Measurements from ENCODE around the gene HYOU1. TPM values are rescaled to one million over a fixed set of nuclear protein-coding genes. Genes with fewer than 3 reads are reported as not detected.
A peak's percentile ranks its signal among the peaks of the same experiment; 100 is the strongest.
"Not testable (repeated sequence)": the region's sequence is repeated elsewhere in the genome, so short reads cannot be mapped to it uniquely, and the experiment has no call there.

Gene HYOU1
- total RNA-seq, 1 experiment from 2014 or later = 398 TPM

- POLR2A ChIA-PET = interaction anchor here (0.6 to 3.6 kb wide), 3 partner anchors 9 to 132 kb away, joined by 3 to 44 read pairs (median 3); partner anchors contain the start of genes DPAGT1 and HYOU1
- CTCF ChIA-PET = interaction anchor here (0.6 kb wide), 1 partner anchor 171 kb away, joined by 3 read pairs; no protein-coding TSS in a partner anchor
- no TSS peak for BruUV-seq (replicated peaks)
- Mint-ChIP-seq H3K4me3 (ENCODE audit: unreplicated experiment) (peak overlapping the region; percentile 40), H3K27me3 (ENCODE audit: insufficient read depth, unreplicated experiment) (no peaks in the 10 kb centered on the region), H3K36me3 (ENCODE audit: insufficient read depth, unreplicated experiment) (peaks cover 32% of the 10 kb centered on the region), H3K27ac (ENCODE audit: low read depth, unreplicated experiment) (no peak overlapping the region), H3K9me3 (ENCODE audit: unreplicated experiment) (no peaks in the 10 kb centered on the region), H3K4me1 (ENCODE audit: insufficient read depth, unreplicated experiment) (peaks cover 7% of the 10 kb centered on the region)
- DNase-seq (ENCODE audit: unreplicated experiment) = peak; percentile 60
- intact Hi-C loops (cut with micrococcal nuclease) = loop anchor here (10.0 kb wide), 1 partner anchor 129 kb away; no protein-coding TSS in a partner anchor
- TF ChIP-seq, protein P1, sequence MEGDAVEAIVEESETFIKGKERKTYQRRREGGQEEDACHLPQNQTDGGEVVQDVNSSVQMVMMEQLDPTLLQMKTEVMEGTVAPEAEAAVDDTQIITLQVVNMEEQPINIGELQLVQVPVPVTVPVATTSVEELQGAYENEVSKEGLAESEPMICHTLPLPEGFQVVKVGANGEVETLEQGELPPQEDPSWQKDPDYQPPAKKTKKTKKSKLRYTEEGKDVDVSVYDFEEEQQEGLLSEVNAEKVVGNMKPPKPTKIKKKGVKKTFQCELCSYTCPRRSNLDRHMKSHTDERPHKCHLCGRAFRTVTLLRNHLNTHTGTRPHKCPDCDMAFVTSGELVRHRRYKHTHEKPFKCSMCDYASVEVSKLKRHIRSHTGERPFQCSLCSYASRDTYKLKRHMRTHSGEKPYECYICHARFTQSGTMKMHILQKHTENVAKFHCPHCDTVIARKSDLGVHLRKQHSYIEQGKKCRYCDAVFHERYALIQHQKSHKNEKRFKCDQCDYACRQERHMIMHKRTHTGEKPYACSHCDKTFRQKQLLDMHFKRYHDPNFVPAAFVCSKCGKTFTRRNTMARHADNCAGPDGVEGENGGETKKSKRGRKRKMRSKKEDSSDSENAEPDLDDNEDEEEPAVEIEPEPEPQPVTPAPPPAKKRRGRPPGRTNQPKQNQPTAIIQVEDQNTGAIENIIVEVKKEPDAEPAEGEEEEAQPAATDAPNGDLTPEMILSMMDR (IDR thresholded peaks at IDR 0.05; ENCODE audit: unreplicated experiment) = peak; percentile 37
Observed at GRCh38 chr11:119065369-119065768, 8.4 kb upstream of the HYOU1 start.

DNA sequence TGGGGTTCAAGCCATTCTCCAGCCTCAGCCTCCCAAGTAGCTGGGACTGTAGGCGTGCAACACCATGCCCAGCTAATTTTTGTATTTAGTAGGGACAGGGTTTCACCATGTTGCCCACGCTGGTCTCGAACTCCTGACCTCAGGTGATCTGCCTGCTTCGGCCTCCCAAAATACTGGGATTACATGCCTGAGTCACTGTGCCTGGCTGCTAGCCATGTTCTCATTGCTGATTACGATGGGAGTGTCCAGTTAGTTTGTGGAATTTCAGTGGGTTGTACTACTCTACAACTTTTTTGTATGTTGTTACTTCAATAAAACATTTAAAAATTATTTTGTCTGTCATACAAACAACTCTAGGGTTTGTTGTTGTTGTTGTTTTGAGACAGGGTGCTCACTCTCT is 5.8 kb upstream of the HYOU1 start:
- TF ChIP-seq, protein P1 (IDR thresholded peaks at IDR 0.05; ENCODE audit: unreplicated experiment) = no peak
- DNase-seq (ENCODE audit: unreplicated experiment) = peak; percentile 61
- ChIA-PET CTCF (interaction anchor here (1.1 kb wide), 1 partner anchor 59 kb away, joined by 5 read pairs; no protein-coding TSS in a partner anchor), POLR2A (interaction anchor here (0.9 kb wide), 1 partner anchor 43 kb away, joined by 3 read pairs; the partner anchor contains the start of gene TRAPPC4)
- no TSS peak for BruUV-seq (replicated peaks)
- Mint-ChIP-seq H3K9me3 (ENCODE audit: unreplicated experiment) (no peaks in the 10 kb centered on the region), H3K36me3 (ENCODE audit: insufficient read depth, unreplicated experiment) (peaks cover 21% of the 10 kb centered on the region), H3K27me3 (ENCODE audit: insufficient read depth, unreplicated experiment) (no peaks in the 10 kb centered on the region), H3K4me1 (ENCODE audit: insufficient read depth, unreplicated experiment) (peaks cover 7% of the 10 kb centered on the region), H3K4me3 (ENCODE audit: unreplicated experiment) (no peak overlapping the region), H3K27ac (ENCODE audit: low read depth, unreplicated experiment) (no peak overlapping the region)
- intact Hi-C loops (cut with micrococcal nuclease) = loop anchor here (10.0 kb wide), 1 partner anchor 132 kb away; no protein-coding TSS in a partner anchor

DNA sequence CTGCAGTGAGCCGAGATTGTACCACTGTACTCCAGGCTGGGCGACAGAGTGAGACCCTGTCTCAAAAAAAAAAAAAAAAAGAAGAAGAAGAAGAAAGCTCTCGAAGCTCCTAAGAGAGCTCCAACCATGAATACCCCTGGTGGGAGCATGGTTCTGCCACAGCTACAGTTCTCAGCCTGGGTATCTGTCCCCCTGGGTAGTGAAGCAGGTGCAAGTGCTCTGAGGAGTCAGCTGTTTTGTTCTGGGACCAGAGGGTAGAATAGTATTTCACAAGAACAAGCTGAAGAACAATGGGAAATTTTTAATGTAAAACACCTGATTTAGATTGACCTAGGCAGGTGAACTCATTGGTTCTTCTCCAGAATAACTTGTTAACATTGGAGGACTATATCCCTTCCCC is 4.3 kb upstream of the HYOU1 start:
- DNase-seq (ENCODE audit: unreplicated experiment) = no peak
- BruUV-seq (replicated peaks) = no TSS peak
- intact Hi-C loops (cut with micrococcal nuclease) = loop anchor here (10.0 kb wide), 1 partner anchor 134 kb away; no protein-coding TSS in a partner anchor
- ChIA-PET POLR2A (interaction anchor here (1.6 kb wide), 1 partner anchor 43 kb away, joined by 4 read pairs; the partner anchor contains the start of genes RPS25 and TRAPPC4), CTCF (interaction anchor here (0.6 to 2.3 kb wide), 3 partner anchors 18 to 38 kb away, joined by 3 to 6 read pairs (median 4); partner anchors contain the start of gene SLC37A4)
- Mint-ChIP-seq H3K36me3 (ENCODE audit: insufficient read depth, unreplicated experiment) (peaks cover 27% of the 10 kb centered on the region), H3K27ac (ENCODE audit: low read depth, unreplicated experiment) (no peak overlapping the region), H3K4me3 (ENCODE audit: unreplicated experiment) (no peak overlapping the region), H3K9me3 (ENCODE audit: unreplicated experiment) (no peaks in the 10 kb centered on the region), H3K4me1 (ENCODE audit: insufficient read depth, unreplicated experiment) (peaks cover 7% of the 10 kb centered on the region), H3K27me3 (ENCODE audit: insufficient read depth, unreplicated experiment) (no peaks in the 10 kb centered on the region)
- TF ChIP-seq, protein P1 (IDR thresholded peaks at IDR 0.05; ENCODE audit: unreplicated experiment) = no peak

- H3K9me3 Mint-ChIP-seq (ENCODE audit: unreplicated experiment); H3K4me1 Mint-ChIP-seq (ENCODE audit: insufficient read depth, unreplicated experiment); BruUV-seq (replicated peaks); H3K27me3 Mint-ChIP-seq (ENCODE audit: insufficient read depth, unreplicated experiment); H3K27ac Mint-ChIP-seq (ENCODE audit: low read depth, unreplicated experiment); intact Hi-C loops (cut with micrococcal nuclease); DNase-seq (ENCODE audit: unreplicated experiment): not testable (repeated sequence)
- POLR2A ChIA-PET = interaction anchor here (2.0 kb wide), 1 partner anchor 43 kb away, joined by 5 read pairs; no protein-coding TSS in a partner anchor
- CTCF ChIA-PET = interaction anchor here (1.6 kb wide), 1 partner anchor 40 kb away, joined by 4 read pairs; the partner anchor contains the start of genes RPS25 and TRAPPC4
- peaks cover 38% of the 10 kb centered on the region for H3K36me3 Mint-ChIP-seq (ENCODE audit: insufficient read depth, unreplicated experiment)
- H3K4me3 Mint-ChIP-seq (ENCODE audit: unreplicated experiment) = peak overlapping the region; percentile 96
Observed at GRCh38 chr11:119059128-119059527, 2.1 kb upstream of the HYOU1 start.
